ENCODE data around the gene CEP85. TPM values are rescaled to one million over a fixed set of nuclear protein-coding genes. Genes with fewer than 3 reads are reported as not detected.
A peak's percentile ranks its signal among the peaks of the same experiment; 100 is the strongest.

Gene CEP85
- total and polyA plus RNA-seq, 10 of the 15 experiments (the other 5 are each of a cell fraction or from before 2014, with no cell fraction given), result 8.4 to 26.8 (median 21.5) TPM

- TF ChIP-seq ZNF687 (IDR thresholded peaks at IDR 0.05) (0 out of 2 replicates have a peak, but pooled peaks have one; percentile 24), NFXL1 (IDR thresholded peaks at IDR 0.05; ENCODE audit: borderline replicate concordance) (no peak), MEF2B (IDR thresholded peaks at IDR 0.05; ENCODE audit: partially characterized antibody, poor library complexity, severe bottlenecking) (no peak), SIX5 (IDR thresholded peaks at IDR 0.05; ENCODE audit: low read depth, low read length, severe bottlenecking) (no peak), ASH2L (IDR thresholded peaks at IDR 0.05; ENCODE audit: borderline replicate concordance, low read depth) (no peak), CEBPB (IDR thresholded peaks at IDR 0.05; ENCODE audit: borderline replicate concordance in 1 of 2, low read depth in 2 of 2, low read length in 2 of 2) (no peak), SMAD1 (IDR thresholded peaks at IDR 0.05; ENCODE audit: low read depth, partially characterized antibody) (no peak), NFIC (IDR thresholded peaks at IDR 0.05; ENCODE audit: low read depth, low read length) (no peak), HCFC1 (IDR thresholded peaks at IDR 0.05; ENCODE audit: low read length) (no peak; the same call in none of the 2 replicates), MTA3 (IDR thresholded peaks at IDR 0.05; ENCODE audit: borderline replicate concordance, low read length) (no peak), IKZF2 (IDR thresholded peaks at IDR 0.05) (peak in 1 of 2 experiments; percentile 37; a peak in 1 of 4 replicates)
- TF ChIP-seq, protein P1, sequence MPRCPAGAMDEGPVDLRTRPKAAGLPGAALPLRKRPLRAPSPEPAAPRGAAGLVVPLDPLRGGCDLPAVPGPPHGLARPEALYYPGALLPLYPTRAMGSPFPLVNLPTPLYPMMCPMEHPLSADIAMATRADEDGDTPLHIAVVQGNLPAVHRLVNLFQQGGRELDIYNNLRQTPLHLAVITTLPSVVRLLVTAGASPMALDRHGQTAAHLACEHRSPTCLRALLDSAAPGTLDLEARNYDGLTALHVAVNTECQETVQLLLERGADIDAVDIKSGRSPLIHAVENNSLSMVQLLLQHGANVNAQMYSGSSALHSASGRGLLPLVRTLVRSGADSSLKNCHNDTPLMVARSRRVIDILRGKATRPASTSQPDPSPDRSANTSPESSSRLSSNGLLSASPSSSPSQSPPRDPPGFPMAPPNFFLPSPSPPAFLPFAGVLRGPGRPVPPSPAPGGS (IDR thresholded peaks at IDR 0.05; ENCODE audit: borderline replicate concordance, insufficient read depth, low read depth, low read length, poor library complexity, severe bottlenecking), result no peak
- TF ChIP-seq, protein P2, sequence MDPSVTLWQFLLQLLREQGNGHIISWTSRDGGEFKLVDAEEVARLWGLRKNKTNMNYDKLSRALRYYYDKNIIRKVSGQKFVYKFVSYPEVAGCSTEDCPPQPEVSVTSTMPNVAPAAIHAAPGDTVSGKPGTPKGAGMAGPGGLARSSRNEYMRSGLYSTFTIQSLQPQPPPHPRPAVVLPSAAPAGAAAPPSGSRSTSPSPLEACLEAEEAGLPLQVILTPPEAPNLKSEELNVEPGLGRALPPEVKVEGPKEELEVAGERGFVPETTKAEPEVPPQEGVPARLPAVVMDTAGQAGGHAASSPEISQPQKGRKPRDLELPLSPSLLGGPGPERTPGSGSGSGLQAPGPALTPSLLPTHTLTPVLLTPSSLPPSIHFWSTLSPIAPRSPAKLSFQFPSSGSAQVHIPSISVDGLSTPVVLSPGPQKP (IDR thresholded peaks at IDR 0.05; ENCODE audit: low read depth, low read length), result no peak
- TF ChIP-seq, protein P3, sequence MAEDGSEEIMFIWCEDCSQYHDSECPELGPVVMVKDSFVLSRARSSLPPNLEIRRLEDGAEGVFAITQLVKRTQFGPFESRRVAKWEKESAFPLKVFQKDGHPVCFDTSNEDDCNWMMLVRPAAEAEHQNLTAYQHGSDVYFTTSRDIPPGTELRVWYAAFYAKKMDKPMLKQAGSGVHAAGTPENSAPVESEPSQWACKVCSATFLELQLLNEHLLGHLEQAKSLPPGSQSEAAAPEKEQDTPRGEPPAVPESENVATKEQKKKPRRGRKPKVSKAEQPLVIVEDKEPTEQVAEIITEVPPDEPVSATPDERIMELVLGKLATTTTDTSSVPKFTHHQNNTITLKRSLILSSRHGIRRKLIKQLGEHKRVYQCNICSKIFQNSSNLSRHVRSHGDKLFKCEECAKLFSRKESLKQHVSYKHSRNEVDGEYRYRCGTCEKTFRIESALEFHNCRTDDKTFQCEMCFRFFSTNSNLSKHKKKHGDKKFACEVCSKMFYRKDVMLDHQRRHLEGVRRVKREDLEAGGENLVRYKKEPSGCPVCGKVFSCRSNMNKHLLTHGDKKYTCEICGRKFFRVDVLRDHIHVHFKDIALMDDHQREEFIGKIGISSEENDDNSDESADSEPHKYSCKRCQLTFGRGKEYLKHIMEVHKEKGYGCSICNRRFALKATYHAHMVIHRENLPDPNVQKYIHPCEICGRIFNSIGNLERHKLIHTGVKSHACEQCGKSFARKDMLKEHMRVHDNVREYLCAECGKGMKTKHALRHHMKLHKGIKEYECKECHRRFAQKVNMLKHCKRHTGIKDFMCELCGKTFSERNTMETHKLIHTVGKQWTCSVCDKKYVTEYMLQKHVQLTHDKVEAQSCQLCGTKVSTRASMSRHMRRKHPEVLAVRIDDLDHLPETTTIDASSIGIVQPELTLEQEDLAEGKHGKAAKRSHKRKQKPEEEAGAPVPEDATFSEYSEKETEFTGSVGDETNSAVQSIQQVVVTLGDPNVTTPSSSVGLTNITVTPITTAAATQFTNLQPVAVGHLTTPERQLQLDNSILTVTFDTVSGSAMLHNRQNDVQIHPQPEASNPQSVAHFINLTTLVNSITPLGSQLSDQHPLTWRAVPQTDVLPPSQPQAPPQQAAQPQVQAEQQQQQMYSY (CRISPR knock-in tag; IDR thresholded peaks at IDR 0.05), result no peak
These were observed at the start of gene CEP85 (continued) for GRCh38 chr1:26233903-26234643.
